Muscle of back (tissue), 11 donors: ENCODE results near the gene RNF215. TPM values are rescaled to one million over a fixed set of nuclear protein-coding genes. Genes with fewer than 3 reads are reported as not detected.
"Not testable (repeated sequence)": the region's sequence is repeated elsewhere in the genome, so short reads cannot be mapped to it uniquely, and the experiment has no call there.

Source experiments
- DNase-seq, 3 donors: peaks; one replicate each; pipeline versions ENCODE4 v3.0.0 to v3.0.0-alpha.2; 2013
- polyA plus RNA-seq, 10 donors: library from polyadenylated mRNA; unstranded; fragments of 120-200 nt; gene quantifications; one replicate each; pipeline ENCODE4 v1.2.1, GENCODE V29; 2013; ENCODE audit not compliant: insufficient read length in 10 of 10

The RNF215 gene
- polyA plus RNA-seq, 10 donors: 8.8 to 15.6 (median 11.1) TPM

- no peak for DNase-seq
Measured at GRCh38 chr22:30370641-30371230, 16.5 kb downstream of the RNF215 start.

- no peak for DNase-seq
Measured at GRCh38 chr22:30368420-30368819, 18.8 kb downstream of the RNF215 start.

- DNase-seq: no peak
Measured at GRCh38 chr22:30365891-30366290, 21.3 kb downstream of the RNF215 start.

GRCh38 chr22:30362651-30363281 lies 24.4 kb downstream of the RNF215 start:
- DNase-seq: no peak

- DNase-seq: no peak
Measured at GRCh38 chr22:30361916-30362650, 25.1 kb downstream of the RNF215 start.

GRCh38 chr22:30358541-30358940 lies 28.7 kb downstream of the RNF215 start:
- DNase-seq: no peak

GRCh38 chr22:30357650-30358215 lies 29.5 kb downstream of the RNF215 start:
- no peak for DNase-seq

GRCh38 chr22:30357236-30357570 lies 30.0 kb downstream of the RNF215 start:
- peak in 1 of 3 donors; percentile 5 for DNase-seq

GRCh38 chr22:30356449-30357235 lies 30.6 kb downstream of the RNF215 start, which contains the start of the genes CCDC157 and SF3A1:
TSS of gene CCDC157 (plus strand) at chr22:30357007. CDS start at chr22:30366001, 8,994 bp downstream.
TSS of gene SF3A1 (minus strand) at chr22:30356894. CDS start at chr22:30356792, 102 bp downstream.
- peak; percentile 87 to 97 (median 94) for DNase-seq

- no peak for DNase-seq
Measured at GRCh38 chr22:30354644-30355043, 32.6 kb downstream of the RNF215 start.

GRCh38 chr22:30351226-30351625 lies 36.0 kb downstream of the RNF215 start:
- no peak for DNase-seq

- DNase-seq: no peak
Measured at GRCh38 chr22:30348809-30349208, 38.4 kb downstream of the RNF215 start.

GRCh38 chr22:30348404-30348803 lies 38.8 kb downstream of the RNF215 start:
- DNase-seq: no peak

- no peak for DNase-seq
Measured at GRCh38 chr22:30347255-30347892, 39.8 kb downstream of the RNF215 start.

GRCh38 chr22:30344447-30345200 lies 42.6 kb downstream of the RNF215 start:
- no peak for DNase-seq

- peak; percentile 56 to 73 (median 60) for DNase-seq
Measured at GRCh38 chr22:30340911-30341685, 46.1 kb downstream of the RNF215 start.

GRCh38 chr22:30338802-30339201 lies 48.4 kb downstream of the RNF215 start:
- no peak for DNase-seq

- not testable (repeated sequence) for DNase-seq
Measured at GRCh38 chr22:30338341-30338740, 48.9 kb downstream of the RNF215 start.

GRCh38 chr22:30337461-30337778 lies 49.8 kb downstream of the RNF215 start:
- DNase-seq: no peak
